Hepatocyte (in vitro differentiated cells): ENCODE data around the gene GID8.

Experiments used
- CTCF ChIP-seq: fragments of 200-600 bp; sonication (generic); IDR thresholded peaks from 2 replicates; pipeline ENCODE4 v1.5.1; 2016; ENCODE audit warnings: antibody characterized with exemption, mild to moderate bottlenecking; ENCODE audit not compliant: poor library complexity
- EZH2 ChIP-seq: fragments of 200-600 bp; sonication (generic); IDR thresholded peaks from 2 replicates; pipeline ENCODE4 v1.6.1; 2016; ENCODE audit warnings: antibody characterized with exemption, mild to moderate bottlenecking, borderline replicate concordance
- EZH2phosphoT487 ChIP-seq: fragments of 200-600 bp; sonication (generic); IDR thresholded peaks from one replicate; pipeline ENCODE4 v1.6.1; 2018; ENCODE audit warnings: antibody characterized with exemption, mild to moderate bottlenecking, low read depth, moderate library complexity; ENCODE audit not compliant: unreplicated experiment, severe bottlenecking

- TF ChIP-seq CTCF (no peak), EZH2 (no peak), EZH2phosphoT487 (no peak)
Measured at GRCh38 chr20:62963614-62964397, 25.9 kb downstream of the GID8 start.
